Vagina (tissue), 2 donors: ENCODE results near the gene COL5A2. TPM values are rescaled to one million over a fixed set of nuclear protein-coding genes. Genes with fewer than 3 reads are reported as not detected.

Experiments
- DNase-seq, 2 donors: peaks; one replicate each; pipeline ENCODE4 v3.0.0-alpha.2; 2017; ENCODE audit errors: extremely low spot score in 2 of 2
- H3K27ac ChIP-seq: fragments of 200-600 bp; sonication (generic); one replicate; pipeline ENCODE4 v1.5.1; 2019
- H3K27me3 ChIP-seq: fragments of 200-600 bp; sonication (generic); one replicate; pipeline ENCODE4 v1.5.1; 2019
- H3K36me3 ChIP-seq, 2 donors: fragments of 200-600 bp; sonication (generic); one replicate each; pipeline ENCODE4 v1.5.1; 2017 to 2019
- H3K4me1 ChIP-seq: fragments of 200-600 bp; sonication (generic); one replicate; pipeline ENCODE4 v1.5.1; 2019
- H3K4me3 ChIP-seq, 2 donors: fragments of 200-600 bp; sonication (generic); 1 replicate in 1 of 2; 2 replicates in 1 of 2; pipeline ENCODE4 v1.5.1; 2016 to 2019
- H3K9me3 ChIP-seq: fragments of 200-600 bp; sonication (generic); one replicate; pipeline ENCODE4 v1.5.1; 2019
- CTCF ChIP-seq, 3 experiments: fragments of 450-650 bp in 2 of 3; fragments of 200-600 bp in 1 of 3; sonication (generic) in 1 of 3; IDR thresholded peaks; one replicate each; pipeline ENCODE4 v1.5.1; 2017 to 2019; ENCODE audit warnings: antibody characterized with exemption in 3 of 3, mild to moderate bottlenecking in 2 of 3, moderate library complexity in 2 of 3
- POLR2A ChIP-seq, 2 donors: fragments of 450-650 bp; IDR thresholded peaks; one replicate each; pipeline ENCODE4 v1.6.1; 2017; ENCODE audit warnings: antibody characterized with exemption in 2 of 2, mild to moderate bottlenecking in 2 of 2, moderate library complexity in 2 of 2
- POLR2AphosphoS5 ChIP-seq, 2 donors: sonication (generic); formaldehyde crosslinking; IDR thresholded peaks; one replicate each; pipeline ENCODE4 v1.9.0; 2017; ENCODE audit warnings: antibody characterized with exemption in 2 of 2, mild to moderate bottlenecking in 2 of 2, low read depth in 1 of 2; ENCODE audit not compliant: insufficient read depth in 1 of 2
- intact Hi-C: fragments of 100-400 bp; cut with DNase I; formaldehyde crosslinking; loops from one replicate; pipeline ENCODE4 v1.15.1; 2023
- total RNA-seq: library from RNA; depleted of rRNA; stranded (reverse); fragments of >200 nt; gene quantifications from one replicate; pipeline ENCODE4 v1.2.3, GENCODE V29; 2016

COL5A2 gene
- total RNA-seq, 1 donor from 2014 or later, result 33.1 TPM

DNA sequence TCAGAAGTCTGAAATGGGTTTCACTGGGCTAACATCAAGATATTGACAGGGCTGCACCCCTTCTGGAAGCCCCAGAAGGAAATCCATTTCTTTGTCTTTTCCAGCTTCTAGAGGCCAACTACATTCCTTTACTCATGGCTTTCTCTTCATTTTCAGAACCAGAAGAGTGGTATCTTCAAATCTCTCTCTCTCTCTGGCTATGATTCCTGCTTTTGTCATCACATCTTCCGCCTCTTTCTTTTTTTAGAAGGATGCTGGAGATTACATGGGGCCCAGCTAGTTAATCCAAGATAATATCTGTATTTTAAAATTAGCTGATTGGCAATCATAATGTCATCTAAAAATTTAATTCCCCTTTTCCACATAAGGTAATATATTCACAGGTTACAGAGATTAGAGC lies 23.8 kb downstream of the COL5A2 start:
- no peak for DNase-seq
- no peak overlapping the region for H3K27ac ChIP-seq
- no peaks in the 10 kb centered on the region for H3K27me3 ChIP-seq
- TF ChIP-seq POLR2A (IDR thresholded peaks at IDR 0.05), result no peak
- TF ChIP-seq POLR2AphosphoS5 (IDR thresholded peaks at IDR 0.05; ENCODE audit: insufficient read depth in 1 of 2, low read depth in 1 of 2), result no peak
- TF ChIP-seq CTCF (IDR thresholded peaks at IDR 0.05), result no peak
- intact Hi-C loops, result no loop called here
- H3K9me3 ChIP-seq, result no peaks in the 10 kb centered on the region
- H3K4me3 ChIP-seq, result no peak overlapping the region
- H3K4me1 ChIP-seq, result peaks cover 42% of the 10 kb centered on the region
- no peaks in the 10 kb centered on the region for H3K36me3 ChIP-seq

DNA sequence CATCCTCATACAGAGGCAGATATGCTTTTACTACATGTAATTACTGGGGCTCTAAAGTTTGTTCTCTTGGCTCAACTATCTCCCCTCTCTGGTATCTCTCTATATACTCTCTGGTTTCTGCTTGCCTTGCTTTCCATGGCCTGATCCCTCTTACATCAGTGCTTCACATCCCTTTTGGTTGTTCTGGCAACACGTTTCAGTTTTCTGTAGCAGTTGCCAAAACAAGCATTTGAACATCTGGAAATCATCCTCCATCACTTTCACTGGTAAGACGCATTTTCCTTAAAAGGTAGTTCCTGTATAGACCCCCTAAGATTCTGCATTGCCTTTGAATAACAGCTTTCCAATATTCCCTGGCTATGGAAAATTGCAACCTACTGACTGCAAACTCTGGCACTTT lies 25.9 kb downstream of the COL5A2 start:
- no peaks in the 10 kb centered on the region for H3K27me3 ChIP-seq
- TF ChIP-seq POLR2AphosphoS5 (IDR thresholded peaks at IDR 0.05; ENCODE audit: insufficient read depth in 1 of 2, low read depth in 1 of 2) (no peak), CTCF (IDR thresholded peaks at IDR 0.05) (no peak), POLR2A (IDR thresholded peaks at IDR 0.05) (no peak)
- intact Hi-C loops, result no loop called here

DNA sequence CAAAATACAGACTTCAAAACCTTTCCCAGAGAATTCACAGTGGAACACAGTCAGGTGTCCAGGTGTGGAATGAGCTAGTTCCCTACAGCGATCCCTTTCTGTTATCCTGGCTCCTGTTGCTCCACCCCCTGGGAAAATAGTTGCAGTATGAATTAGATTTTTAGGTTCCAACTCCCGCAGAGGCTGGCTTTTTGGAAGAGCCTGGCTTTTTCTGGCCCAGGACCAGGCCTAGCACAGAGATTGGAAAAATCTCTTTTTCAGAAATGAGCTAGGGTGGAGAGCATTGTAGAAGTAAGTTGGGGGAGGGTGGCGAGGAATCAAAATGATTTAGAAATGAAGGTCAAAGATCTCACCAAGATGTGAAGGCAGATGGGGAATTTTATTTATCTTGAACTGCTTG lies 27.1 kb downstream of the COL5A2 start:
- Histone ChIP-seq H3K4me3 (no peak overlapping the region), H3K36me3 (no peaks in the 10 kb centered on the region), H3K27ac (no peak overlapping the region), H3K4me1 (peaks cover 32% of the 10 kb centered on the region), H3K27me3 (no peaks in the 10 kb centered on the region), H3K9me3 (no peaks in the 10 kb centered on the region)
- no peak for DNase-seq
- TF ChIP-seq CTCF (IDR thresholded peaks at IDR 0.05) (no peak), POLR2A (IDR thresholded peaks at IDR 0.05) (no peak), POLR2AphosphoS5 (IDR thresholded peaks at IDR 0.05; ENCODE audit: insufficient read depth in 1 of 2, low read depth in 1 of 2) (no peak)
- intact Hi-C loops, result no loop called here

More for the DNA sequence above, 25.9 kb downstream of the COL5A2 start:
- Histone ChIP-seq H3K36me3 (no peaks in the 10 kb centered on the region), H3K27ac (no peak overlapping the region), H3K4me1 (peaks cover 40% of the 10 kb centered on the region), H3K9me3 (no peaks in the 10 kb centered on the region), H3K4me3 (no peak overlapping the region)
- no peak for DNase-seq

DNA sequence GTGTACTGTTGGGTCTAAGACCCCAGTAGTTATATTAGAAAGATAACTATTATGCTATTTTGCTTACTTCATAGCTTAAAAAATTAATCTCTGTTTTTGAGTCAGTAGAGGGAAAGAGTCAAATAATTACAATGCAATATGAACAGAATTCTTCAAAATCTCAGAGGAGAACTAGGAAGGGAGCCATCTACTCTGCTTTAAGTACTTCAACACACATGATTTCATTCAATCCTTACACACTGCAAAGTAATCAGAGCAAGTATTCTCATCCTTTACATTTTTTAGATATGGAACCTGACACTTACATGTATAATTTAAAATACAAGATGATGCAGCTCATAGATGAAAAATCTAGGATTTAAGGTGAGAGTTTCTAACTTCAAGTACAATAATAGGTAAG lies 27.7 kb downstream of the COL5A2 start:
- intact Hi-C loops, result no loop called here
- no peaks in the 10 kb centered on the region for H3K27me3 ChIP-seq
- no peak overlapping the region for H3K27ac ChIP-seq
- DNase-seq, result no peak
- no peaks in the 10 kb centered on the region for H3K9me3 ChIP-seq
- no peak overlapping the region for H3K4me3 ChIP-seq
- TF ChIP-seq CTCF (IDR thresholded peaks at IDR 0.05) (no peak), POLR2A (IDR thresholded peaks at IDR 0.05) (no peak), POLR2AphosphoS5 (IDR thresholded peaks at IDR 0.05; ENCODE audit: insufficient read depth in 1 of 2, low read depth in 1 of 2) (no peak)
- no peaks in the 10 kb centered on the region for H3K36me3 ChIP-seq
- H3K4me1 ChIP-seq, result peaks cover 30% of the 10 kb centered on the region

DNA sequence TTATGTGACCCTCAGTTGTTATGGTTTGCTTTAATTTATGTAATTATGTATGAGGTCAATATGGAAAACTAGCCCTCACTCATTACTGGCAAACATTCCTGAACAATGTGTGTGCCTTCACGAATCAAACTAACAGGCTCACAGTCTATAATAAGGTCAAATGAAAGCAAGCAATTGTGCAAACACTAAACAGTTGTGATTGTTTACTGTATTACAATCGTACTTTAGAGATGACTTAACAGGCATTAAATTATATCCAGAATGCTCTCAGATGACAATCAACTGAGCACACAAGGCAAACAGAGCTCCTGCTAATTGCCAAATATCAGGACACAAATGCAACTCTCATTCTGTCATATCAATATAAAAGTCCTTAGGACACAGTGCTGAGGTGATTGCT lies 29.5 kb downstream of the COL5A2 start:
- TF ChIP-seq CTCF (IDR thresholded peaks at IDR 0.05), result no peak
- TF ChIP-seq POLR2AphosphoS5 (IDR thresholded peaks at IDR 0.05; ENCODE audit: insufficient read depth in 1 of 2, low read depth in 1 of 2), result no peak
- no peak for TF ChIP-seq POLR2A (IDR thresholded peaks at IDR 0.05)
- no peaks in the 10 kb centered on the region for H3K27me3 ChIP-seq
- DNase-seq, result no peak
- H3K36me3 ChIP-seq, result no peaks in the 10 kb centered on the region
- intact Hi-C loops, result no loop called here
- no peak overlapping the region for H3K27ac ChIP-seq
- peaks cover 30% of the 10 kb centered on the region for H3K4me1 ChIP-seq
- no peak overlapping the region for H3K4me3 ChIP-seq
- no peaks in the 10 kb centered on the region for H3K9me3 ChIP-seq
